SH-SY5Y (cell line): ENCODE data around the gene SPESP1.
A peak's percentile ranks its signal among the peaks of the same experiment; 100 is the strongest.

Source experiments
- GATA2 ChIP-seq: IDR thresholded peaks from 2 replicates; pipeline ENCODE4 v1.6.1; 2011; ENCODE audit warnings: mild to moderate bottlenecking, low read depth, low read length
- GATA3 ChIP-seq: IDR thresholded peaks from 2 replicates; pipeline ENCODE4 v1.6.1; 2011; ENCODE audit warnings: low read depth, mild to moderate bottlenecking, low read length, moderate library complexity

The SPESP1 gene

DNA sequence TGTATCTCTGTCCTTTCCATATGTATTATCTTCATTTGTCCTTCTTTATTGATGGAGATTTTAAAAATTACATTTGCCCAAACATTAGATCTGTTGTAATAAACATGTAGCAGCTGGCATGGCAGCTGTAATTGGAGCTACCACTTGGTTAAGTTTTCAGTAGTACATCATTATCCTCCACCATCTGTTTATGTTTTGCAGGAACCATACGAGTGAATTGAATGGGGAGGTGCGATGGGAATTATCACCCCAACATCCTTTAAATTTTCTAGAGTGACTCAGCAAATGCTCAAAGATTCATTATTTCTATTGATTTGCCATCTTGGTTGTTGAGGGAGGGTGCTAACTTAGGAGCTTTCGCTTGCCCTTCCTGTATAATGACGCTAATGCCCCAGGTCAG lies 51.6 kb downstream of the SPESP1 start:
- TF ChIP-seq GATA2, result no peak
- no peak for TF ChIP-seq GATA3

DNA sequence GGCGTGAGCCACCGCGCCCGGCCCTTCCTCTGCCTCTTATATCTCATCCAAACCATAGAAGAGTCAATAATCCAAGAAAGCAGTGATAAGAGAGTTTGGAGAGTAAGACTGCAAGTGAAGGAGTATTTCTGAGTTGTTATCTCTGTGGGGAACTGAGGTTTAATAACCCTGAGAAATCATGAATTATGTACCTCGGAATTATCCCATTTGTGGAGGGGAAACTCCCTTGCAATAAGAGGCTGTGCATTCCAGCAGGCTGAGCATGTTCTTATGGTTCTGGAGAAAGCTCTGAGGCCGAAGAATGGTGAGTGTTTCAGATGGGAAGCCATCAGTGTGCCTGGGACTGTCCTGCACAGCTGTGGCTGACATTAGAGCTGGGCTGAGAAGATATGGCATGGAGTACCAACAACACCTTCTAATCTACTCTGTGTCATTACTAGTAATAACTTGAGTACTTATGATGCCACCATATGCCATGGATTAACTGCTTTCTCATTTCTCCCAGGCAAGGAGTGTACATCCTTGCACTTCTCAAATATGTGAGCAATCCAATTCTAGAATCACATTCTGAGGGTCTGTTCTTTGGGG lies 52.7 kb downstream of the SPESP1 start:
- TF ChIP-seq GATA3 (no peak), GATA2 (no peak)

DNA sequence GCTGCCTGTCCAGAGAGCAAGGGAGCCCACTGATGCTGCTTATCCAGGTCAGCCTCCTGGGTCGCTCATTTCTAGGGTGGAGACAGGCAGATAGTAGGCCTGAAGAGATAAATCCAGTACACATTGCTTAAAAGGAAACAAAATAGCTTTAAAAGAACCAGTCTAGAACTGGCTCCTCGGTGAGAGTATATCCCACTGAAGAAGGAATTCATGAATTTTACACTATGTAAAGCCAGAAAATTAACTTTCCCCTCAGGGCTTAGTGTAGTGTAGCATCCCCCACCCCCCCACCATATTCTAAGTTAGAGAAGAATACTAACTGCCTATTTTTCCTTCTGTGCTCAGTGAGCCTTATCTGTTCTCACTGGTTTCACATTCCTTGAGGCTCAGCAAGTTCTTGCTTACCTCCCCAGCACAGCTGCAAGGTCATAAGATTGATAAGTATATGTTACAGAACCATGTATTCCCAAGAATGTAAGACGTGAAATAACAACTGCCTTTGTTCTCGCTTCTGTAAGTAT lies 53.7 kb downstream of the SPESP1 start:
- TF ChIP-seq GATA2 (no peak), GATA3 (no peak)

DNA sequence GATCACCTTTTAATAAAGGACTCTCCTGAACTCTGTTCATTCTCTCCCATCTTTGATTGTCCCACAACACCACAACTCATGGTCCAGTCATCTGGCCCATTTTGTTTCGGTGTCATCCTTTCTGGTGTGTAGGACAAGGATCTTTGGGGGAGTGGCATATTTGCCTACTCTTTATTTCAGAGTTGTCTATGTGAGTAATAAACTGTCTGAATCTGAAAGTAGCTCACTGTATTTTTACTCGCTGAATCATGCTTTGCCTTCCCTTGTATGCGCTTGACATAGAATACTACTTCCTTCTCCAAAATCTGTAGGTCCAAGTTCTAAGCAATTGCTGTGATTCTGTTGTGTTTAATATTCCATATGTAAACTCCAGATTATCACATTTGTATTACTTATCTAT lies 54.3 kb downstream of the SPESP1 start:
- TF ChIP-seq GATA2 (no peak), GATA3 (no peak)

DNA sequence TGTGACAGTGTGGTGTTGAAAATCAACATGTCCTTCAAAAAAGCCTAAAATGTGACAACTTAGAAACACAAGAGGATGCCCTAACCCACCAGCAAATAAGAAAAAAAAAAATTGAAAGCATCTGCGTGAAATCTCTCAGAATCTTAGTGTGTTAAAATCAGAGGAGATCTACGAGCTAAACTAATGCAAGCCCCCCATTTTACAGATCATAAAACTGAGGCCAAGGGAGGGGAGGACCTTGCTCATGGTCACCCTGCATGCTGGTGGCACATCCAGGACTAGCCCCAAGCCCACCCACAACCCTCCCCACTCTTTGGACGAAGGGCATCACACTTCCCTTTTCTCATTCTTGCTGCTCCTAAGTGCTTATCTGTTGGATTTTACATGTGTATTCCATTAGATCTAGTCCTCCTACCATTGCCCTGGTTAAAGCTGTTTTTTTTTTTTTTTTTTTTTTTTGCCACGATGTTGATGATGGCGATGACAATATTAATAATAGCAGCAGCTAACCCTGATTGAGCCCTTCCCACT lies 55.1 kb downstream of the SPESP1 start:
- TF ChIP-seq GATA3, result no peak
- TF ChIP-seq GATA2, result no peak

DNA sequence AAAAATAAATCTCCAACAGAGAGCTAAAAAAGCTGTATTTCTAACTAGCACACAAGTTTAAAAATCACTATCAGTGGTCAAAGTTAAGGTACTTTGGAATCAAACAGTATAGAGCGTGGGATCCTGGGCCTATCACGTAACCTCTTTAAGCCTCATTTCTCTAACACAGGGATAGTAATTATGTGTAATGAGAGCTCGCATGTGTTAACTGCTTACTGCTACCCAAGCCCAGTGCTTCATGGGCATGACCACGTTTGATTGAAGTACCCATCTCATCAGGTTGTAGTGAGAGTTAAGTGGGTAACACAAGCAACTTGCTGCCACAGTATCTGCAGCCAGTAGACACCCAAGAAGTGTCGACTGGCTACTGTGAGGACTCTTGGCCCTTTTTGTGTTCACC lies 56.0 kb downstream of the SPESP1 start:
- no peak for TF ChIP-seq GATA2
- TF ChIP-seq GATA3, result no peak

DNA sequence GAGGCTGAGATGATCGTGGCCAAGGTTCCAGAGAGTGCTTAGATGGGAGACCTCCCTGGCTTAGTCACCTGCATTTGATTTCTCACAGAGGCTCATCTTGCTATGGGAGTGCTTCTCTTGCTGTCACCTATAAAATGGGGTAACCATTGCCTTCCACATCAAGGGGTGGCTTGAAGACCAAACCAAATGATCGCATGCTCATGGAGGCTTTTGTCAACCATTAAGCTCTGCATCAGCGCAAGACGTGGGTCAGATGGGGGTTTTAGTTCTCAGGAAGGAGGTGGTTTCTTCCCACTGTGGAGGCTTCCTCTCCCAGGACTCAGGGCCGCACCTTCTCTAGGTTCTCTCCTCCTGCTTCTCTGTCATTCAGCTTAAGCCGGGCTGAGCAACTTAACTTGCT lies 56.8 kb downstream of the SPESP1 start:
- TF ChIP-seq GATA2, result no peak
- no peak for TF ChIP-seq GATA3

DNA sequence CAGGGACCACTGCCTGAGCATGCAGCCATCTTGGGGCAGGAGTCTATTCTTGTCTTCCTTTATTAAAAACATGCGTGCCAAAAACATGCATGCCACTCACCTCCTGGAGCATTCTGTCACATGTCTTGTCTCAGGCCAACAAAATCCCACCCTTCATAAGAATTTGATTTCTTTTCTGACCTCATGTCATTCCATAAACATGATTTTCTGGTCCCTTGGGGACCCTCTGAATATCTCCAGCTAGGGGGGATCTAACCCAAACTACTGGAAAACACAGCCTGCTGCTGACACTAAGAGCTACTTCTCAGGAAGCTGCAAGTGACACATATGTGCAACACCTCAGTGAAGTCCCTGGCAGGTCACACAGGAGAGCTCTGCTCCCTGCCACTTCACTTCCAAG lies 57.4 kb downstream of the SPESP1 start:
- TF ChIP-seq GATA2, result no peak
- no peak for TF ChIP-seq GATA3

DNA sequence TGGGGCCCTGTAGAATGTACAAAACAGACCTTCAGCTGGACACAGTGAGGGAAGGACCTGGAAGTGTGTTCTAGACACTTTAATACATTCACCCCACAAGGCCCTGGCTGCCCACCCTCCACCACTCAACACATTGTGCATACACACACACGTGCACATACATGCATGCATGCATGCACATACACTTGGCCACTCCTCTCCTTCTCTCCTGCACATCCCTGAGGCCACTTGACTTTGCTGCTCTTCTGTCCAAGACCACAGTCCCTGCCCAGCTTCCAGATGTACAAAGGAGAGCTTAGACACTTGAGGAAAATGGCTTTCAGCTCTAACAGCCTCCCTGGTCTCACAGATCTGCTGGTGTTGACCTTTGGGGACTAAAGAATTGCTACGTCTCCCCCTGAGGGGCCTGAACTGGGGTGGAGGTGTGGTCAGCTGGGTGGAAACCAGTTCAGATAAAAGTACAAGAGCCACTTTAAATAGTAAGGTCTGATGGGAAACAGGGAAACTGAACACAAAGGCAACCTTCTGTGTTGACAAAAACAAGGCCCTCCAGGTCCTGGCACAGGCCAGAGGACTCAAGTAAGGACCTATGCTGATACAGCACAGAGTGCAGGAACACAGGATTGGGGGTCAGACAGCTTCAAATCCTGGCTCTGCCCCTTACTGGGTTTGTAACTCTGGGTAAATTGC lies 59.4 kb downstream of the SPESP1 start:
- TF ChIP-seq GATA3 (no peak), GATA2 (no peak)

DNA sequence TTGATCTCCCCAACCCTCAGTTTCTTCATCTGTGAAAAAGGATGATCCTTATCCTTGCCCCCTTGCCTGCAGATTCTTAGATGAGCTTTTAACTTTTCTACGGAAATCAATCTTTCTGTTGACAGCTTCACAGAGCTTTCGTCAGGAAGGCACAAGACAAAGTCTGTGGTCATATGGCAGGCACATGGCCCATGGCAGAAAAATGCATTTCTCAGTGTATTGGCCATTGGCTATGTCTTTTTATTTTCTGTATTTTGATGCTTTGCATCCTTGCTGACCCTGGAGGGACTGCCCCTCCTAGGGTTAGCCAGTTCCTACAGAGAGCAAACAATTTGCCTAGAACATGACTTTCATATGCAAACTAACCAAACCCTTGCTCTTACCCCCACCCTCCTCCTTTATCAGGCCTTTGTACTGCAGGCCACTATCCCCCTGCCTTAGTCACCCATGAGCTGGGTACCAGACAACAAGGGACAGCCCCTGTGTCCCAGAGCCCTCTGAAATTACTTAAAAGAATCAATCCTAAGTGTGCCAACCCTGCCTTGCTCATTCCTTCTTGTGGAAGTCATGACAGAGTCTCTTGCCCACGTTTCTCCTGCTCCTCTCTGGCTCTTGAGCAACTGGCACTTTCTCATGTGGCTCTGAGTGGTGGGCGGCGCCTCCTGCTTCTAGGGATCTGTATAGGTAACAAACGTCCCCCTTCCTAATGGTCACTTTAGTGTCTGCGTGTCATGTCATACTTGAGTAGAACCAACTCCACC lies 60.1 kb downstream of the SPESP1 start:
- TF ChIP-seq GATA2 (no peak), GATA3 (no peak)

DNA sequence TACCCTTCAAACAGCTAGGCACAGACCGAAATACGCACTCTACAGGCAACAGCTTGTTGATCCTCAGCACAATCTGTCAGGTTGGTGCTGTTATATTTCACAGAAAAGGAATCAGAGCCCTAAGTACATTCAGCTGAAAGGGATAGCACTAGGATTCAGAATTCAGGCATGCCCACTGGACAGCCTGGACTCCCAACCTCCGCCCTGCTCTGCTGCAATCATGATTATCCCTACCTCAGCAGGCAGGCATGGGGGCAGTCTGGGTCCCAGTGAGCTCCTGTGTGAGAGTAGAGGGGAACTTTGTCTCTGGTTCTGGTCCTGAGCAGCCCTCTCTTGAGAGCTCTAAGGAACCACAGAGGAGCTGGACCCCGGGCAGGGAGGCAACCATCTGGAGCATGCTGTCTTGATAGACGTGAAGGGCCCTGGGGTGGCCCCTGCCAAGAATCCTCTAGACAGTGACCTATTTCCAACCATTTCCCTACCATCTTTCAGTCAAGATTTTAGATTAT lies 60.7 kb downstream of the SPESP1 start:
- TF ChIP-seq GATA3 (no peak), GATA2 (no peak)

DNA sequence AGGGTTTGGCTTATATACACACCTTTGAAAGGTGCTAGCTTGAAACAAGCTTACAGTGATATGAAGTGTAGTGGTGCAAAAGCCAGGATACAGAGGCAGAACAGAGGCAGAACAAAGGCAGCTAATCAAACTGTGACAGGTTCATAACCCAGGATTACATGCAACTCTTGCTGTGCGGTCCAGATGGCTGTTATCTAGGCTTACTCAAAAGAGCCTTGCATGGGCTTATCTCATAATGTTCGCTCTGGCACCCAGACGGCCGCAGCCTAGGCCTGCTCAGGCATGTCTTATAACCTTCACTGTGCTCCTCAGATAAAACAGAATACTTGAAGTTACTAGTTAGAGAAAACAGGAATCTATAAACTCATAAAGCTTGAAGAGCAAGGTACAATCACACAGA lies 61.4 kb downstream of the SPESP1 start:
- TF ChIP-seq GATA3, result no peak; the same call in 1 of the 2 replicates
- peak; percentile 81 for TF ChIP-seq GATA2

DNA sequence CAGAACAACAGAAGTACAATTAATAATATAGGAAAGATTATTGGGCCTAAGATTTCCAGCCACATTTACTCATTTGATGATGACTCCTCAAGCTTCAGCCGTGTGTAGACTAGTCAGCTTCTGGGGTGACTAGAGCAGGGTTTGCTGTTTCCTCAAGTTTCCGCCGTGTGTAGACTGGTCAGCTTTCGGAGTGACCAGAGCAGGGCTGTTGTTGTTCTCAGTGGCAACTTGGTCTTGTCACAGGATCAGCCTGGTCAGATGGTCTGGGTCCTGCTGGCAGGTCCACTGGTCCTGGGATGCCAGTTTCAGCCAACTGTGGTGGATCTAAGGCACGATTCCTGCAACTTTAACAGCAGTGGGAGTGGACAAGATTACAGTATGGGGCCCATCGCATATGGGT lies 62.4 kb downstream of the SPESP1 start:
- TF ChIP-seq GATA3 (no peak), GATA2 (no peak)

DNA sequence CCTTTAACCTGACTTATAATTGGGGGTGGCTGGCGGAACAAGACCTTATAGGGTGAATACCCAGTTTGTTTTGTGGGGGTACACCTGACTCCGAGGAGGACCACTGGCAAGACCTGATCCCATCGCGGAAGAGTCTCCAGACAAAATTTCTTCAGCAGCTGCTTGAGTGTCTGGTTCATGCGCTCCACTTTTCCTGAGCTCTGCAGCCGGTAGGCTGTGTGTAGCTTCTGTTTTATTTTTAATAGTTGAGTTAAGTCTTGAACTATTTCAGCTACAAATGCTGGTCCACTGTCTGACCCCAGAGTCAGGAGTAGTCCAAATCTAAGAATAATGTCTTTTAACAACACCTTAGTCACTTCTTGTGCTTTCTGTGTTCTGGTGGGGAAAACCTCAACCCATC lies 63.0 kb downstream of the SPESP1 start:
- TF ChIP-seq GATA3 (no peak), GATA2 (no peak)
